22Rv1 (cell line): Measurements from ENCODE around the gene MKS1.
A peak's percentile ranks its signal among the peaks of the same experiment; 100 is the strongest.

ENCODE experiments used
- ZFX ChIP-seq: fragments of 450-650 bp; IDR thresholded peaks from 2 replicates; pipeline ENCODE4 v1.6.1; 2017; ENCODE audit warnings: antibody characterized with exemption, borderline replicate concordance
- TF ChIP-seq, protein P1 (sequence below): fragments of 450-650 bp; IDR thresholded peaks from 2 replicates; pipeline ENCODE4 v1.5.1; 2017; ENCODE audit warnings: mild to moderate bottlenecking

- TF ChIP-seq, protein P1, sequence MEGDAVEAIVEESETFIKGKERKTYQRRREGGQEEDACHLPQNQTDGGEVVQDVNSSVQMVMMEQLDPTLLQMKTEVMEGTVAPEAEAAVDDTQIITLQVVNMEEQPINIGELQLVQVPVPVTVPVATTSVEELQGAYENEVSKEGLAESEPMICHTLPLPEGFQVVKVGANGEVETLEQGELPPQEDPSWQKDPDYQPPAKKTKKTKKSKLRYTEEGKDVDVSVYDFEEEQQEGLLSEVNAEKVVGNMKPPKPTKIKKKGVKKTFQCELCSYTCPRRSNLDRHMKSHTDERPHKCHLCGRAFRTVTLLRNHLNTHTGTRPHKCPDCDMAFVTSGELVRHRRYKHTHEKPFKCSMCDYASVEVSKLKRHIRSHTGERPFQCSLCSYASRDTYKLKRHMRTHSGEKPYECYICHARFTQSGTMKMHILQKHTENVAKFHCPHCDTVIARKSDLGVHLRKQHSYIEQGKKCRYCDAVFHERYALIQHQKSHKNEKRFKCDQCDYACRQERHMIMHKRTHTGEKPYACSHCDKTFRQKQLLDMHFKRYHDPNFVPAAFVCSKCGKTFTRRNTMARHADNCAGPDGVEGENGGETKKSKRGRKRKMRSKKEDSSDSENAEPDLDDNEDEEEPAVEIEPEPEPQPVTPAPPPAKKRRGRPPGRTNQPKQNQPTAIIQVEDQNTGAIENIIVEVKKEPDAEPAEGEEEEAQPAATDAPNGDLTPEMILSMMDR = peak; percentile 80
- no peak for TF ChIP-seq ZFX
These were observed 46.5 kb downstream of the MKS1 start for GRCh38 chr17:58172369-58173071.
